ENCODE data around the gene ANXA10.
A peak's percentile ranks its signal among the peaks of the same experiment; 100 is the strongest.
"Not testable (repeated sequence)": the region's sequence is repeated elsewhere in the genome, so short reads cannot be mapped to it uniquely, and the experiment has no call there.

Gene ANXA10, protein sequence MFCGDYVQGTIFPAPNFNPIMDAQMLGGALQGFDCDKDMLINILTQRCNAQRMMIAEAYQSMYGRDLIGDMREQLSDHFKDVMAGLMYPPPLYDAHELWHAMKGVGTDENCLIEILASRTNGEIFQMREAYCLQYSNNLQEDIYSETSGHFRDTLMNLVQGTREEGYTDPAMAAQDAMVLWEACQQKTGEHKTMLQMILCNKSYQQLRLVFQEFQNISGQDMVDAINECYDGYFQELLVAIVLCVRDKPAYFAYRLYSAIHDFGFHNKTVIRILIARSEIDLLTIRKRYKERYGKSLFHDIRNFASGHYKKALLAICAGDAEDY

DNA sequence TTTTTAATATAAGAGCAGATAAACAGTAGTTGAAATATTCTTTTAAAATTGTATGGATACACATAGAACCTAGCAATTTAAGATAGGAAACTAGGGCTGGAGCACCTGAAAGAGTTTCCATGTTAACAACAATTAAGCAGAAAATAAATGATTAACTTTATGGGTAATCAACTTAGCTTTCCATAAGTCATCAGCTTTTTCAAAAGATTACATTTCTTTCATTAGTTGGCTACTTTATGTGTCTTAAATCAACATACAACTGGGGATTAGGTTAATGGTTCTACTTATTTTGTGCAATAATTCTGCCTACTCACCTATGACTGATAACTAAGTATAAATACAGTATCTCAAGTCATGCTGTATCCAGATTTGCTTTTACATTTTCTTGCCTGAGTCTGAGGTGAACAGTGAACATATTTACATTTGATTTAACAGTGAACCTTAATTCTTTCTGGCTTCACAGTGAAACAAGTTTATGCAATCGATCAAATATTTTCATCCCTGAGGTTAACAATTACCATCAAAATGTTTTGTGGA lies at the start of gene ANXA10:
Gene ANXA10 (plus strand): TSS at position 362 of the 537 bp plus-strand sequence. CDS start 164 bp downstream, at position 526.
- no peak for DNase-seq

DNA sequence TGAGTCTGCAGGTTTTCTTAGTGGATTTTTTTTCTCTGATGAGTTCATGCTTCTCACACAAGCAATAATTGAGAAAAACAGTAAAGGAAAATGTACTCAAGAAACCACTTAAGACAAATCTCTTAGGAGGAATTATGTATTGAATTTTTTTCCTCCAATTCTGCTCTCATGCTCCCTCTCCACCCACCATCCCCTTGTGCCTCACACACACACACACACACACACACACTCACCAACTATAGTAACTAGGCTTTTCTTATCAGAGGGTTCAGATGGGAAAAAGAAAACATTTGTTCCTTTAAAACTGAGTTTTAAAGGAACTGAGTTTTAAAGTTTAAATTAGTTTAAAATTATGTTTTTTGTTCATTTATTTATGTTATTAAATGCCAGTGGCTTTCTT lies 47.0 kb upstream of the ANXA10 start:
- no peak for DNase-seq

DNA sequence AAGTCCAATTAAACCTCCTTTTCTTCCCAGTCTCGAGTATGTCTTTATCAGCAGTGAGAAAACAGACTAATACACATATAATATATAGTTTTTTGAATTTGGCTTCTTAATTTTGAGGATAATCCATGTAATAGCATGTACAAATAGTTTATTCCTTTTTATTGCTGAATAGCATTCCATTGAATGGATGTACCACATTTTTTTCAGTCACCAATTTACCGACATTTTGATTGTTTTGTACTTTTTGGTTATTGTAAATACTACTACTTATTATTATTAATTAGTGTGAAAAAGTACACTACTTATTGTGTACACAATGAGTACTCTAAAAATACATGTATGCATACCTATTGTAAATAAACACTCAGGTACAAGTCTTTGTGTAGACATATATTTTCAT lies 42.3 kb upstream of the ANXA10 start:
- DNase-seq = no peak

DNA sequence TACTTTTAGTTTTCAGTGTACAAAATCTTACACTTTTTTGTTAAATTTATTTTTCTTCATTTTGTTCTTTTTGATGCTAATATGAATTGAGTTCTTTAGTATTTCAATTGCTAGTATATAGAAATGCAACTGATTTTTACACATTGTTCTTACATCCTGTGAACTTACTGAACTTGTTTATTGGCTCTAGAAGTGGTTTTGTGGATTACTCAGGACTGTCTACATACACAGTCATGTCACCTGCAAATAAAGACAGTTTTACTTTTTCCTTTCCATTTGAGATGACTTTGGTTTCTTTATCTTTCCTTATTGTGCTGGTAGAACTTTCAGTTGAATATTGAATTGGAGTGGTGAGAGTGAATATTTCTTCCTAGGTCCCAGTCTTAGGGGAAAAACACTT lies 40.8 kb upstream of the ANXA10 start:
- DNase-seq = no peak

DNA sequence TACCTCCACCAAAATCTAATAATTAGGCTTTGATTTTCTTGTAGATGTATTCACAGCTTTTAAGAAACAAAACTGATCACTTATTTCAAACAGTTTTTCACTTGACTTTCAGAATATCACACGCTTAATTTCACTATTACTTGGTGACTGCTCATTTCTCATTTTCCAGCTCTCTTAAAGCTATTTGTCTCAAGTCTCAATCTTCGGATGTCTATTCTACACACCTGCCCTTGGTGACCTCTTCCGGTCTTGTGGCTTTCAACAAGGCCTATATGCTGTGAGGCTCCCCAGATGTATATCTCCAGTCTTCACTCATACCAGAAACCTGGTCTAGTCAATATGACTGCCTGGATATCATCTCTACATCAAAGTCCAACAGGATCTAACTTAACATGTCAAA lies 34.9 kb upstream of the ANXA10 start:
- no peak for DNase-seq

DNA sequence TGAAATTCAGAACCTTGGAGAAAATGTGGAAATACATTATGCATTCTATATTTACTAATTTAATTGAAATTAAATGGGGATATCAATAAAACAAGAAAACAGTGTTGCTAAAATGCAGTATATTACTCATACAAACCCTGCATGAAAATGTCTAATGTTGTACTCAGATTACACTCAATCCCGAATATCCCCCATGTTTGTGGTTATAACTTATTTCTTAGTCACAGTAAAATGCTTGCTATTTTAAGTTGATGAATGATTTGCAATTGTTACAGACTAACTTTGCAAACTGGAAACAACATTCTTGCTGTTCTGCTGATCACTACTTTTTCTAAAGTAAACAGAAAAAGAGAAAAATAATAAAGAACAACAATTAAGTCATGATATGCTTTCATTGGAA lies 33.1 kb upstream of the ANXA10 start:
- no peak for DNase-seq

DNA sequence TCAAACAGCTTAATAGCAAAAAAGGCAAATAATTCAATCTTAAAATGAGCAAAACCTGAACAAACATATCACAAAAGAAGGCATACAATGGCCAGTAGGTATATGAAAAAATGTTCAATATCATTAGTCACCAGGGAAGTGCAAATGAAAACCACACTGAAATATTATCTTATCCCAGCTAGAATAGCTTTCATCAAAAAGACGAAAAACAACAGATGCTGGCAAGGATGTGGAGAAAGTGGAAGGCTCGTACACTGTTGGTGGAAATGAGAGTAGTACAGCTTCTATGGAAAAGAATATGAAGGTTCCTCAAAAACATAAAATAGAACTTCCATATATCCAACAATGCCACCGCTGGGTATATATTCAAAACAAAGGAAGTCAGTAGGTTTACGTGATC lies 29.3 kb upstream of the ANXA10 start:
- no peak for DNase-seq

DNA sequence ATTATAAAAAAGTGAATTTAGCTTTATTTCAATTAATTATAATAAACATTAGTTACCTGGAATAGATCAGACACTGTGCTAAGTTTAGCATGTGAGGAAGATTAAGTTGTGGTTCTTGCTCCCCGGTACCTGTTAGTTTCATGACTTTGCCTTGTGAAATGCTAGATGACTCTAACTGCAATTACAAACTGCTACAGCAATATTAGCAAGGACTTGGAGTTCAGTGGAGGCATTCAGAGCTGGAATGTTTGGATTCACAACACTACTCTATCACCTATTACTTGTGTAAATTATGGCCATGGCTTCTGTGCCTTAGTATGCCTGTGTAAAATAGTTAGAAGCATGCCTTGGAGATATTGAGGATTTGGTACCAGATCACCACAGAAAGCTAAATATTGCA lies 21.4 kb upstream of the ANXA10 start:
- no peak for DNase-seq

DNA sequence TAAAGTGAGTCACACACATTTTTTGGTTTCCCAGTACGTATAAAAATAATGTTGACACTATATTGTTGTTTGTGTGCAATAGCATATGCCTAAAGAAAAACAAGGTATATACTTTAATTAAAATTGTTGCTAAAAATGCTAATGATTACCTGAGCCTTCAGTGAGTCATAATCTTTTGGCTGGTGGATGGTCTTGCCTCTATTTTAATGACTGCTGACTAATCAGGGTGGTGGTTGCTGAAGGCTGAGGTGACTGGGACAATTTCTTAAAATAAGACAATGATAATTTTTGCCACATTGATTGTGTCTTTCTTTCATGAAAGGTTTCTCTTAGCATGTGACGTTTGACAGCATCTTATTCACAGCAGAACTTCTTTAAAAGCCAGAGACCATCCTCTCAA lies 21.0 kb upstream of the ANXA10 start:
- no peak for DNase-seq

DNA sequence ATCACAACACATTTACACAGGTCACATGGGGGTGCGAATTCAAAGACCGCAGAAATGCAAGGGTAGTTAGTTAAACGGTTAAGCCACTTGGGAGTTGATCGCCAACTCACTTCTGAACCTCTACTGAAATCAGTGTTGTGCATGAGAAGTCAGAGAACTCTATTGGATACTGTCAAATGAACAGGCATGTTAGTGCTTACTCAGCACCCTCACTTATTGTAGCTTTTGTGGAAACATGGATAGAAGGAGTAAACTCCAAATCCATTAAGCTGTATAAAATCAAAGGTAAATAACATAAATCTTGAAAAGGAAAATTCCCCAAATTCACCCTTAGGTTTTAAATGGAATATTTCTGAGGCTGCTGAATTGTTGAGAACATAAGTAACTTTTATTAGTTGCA lies 17.5 kb upstream of the ANXA10 start:
- DNase-seq = no peak

DNA sequence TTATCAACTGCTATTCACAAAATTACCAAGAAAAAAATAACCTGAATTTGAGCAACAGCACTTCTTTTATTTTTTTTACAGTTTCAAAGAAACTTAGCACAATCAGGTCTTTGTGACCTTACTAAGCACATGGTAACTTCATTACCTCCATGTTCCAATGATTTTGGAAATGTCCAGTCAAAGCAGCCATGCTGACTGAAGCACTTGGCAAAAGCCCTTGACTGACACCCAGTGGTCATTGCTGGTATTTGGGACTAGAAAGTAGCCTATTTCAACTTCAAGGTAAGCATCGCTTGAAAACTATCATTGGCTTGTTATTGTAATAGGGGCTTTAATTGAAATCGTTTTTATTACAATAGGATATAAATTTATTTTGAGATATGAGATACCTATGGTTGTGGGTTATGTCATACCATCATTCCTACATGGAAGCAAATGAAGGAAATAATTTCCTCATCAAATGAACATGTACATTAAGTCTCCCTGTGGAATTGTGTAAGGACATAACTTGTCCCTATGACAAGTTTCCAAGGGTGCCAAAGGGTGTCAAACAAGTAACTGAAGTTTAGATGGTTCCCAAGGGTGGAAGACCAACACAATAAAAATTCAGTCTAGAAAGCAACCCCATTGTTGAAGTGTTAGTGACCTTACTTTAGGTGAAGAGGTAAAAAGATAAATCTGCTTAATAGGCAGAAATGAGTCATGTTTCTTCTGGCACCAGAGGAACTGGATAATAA lies 15.2 kb upstream of the ANXA10 start:
- peak; percentile 42 for DNase-seq

DNA sequence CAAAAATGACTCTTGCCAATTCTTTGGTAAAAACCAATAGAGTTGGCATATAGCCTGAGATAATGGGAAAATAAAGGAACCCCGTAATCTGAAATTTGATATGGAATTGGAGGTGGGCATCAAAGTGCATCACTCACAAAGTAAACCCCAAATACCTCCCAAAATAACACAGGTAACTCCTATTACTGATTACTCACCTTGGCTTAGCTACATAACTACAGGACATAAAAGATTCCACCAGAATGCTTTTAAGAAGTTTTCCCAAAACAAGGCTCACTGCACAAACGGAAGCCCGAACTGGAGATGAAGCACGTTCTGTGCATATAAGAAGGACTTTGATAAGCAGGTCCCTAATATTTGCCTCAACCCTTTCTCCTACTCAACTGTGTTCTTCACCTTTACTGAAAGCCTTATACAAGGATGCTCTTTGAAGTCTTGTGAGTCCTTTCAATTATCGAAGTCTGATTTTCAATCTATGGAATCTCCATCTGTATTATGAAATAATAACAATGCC lies 14.6 kb upstream of the ANXA10 start:
- DNase-seq = no peak

DNA sequence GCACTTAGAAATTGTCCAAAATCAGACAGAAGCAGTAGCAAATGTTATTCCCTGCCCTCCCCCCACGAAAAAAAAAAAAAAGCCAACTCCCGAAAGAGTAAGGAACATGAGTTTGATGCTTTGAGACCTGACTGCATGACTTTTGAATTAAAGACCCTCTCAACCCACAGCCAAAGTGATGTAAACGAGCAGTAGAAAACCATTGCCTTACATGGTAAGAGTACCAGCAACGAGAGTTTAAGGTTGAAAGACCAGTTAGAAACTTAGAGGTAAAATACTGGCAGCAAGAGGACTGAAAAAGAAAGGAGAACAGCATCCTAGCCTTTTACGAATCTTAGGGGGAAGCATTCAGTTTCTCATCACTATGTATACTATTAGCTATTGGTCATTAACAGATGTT lies 10.0 kb upstream of the ANXA10 start:
- no peak for DNase-seq

DNA sequence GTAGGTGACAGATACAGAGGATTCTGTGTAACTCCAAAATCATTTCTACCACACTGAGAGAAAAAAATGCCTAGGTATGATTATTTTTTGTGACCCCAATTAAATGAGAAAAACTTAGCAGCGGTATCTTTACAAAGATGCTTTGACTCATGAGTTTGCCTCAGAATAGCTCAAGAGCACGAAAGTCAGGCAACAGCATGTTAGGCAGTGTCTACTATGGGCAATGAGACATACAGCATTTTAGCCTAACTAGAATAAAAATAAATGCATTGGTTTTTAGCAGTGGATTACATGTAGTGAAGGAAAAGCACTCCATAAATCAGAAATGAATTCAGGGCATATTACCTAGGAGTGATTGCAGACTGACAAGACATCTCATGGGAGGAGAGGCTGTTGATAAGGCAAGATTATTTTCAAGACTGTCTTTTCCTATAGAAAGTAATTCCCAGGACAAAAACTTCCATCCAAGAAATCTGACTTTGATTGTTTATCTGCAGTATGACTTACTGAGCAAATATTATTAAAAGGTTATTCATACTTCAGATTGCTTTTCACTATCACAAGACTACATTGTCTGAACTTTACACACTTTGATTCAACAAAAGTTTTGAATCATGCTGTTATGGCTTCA lies 3.6 kb downstream of the ANXA10 start:
- DNase-seq = no peak

DNA sequence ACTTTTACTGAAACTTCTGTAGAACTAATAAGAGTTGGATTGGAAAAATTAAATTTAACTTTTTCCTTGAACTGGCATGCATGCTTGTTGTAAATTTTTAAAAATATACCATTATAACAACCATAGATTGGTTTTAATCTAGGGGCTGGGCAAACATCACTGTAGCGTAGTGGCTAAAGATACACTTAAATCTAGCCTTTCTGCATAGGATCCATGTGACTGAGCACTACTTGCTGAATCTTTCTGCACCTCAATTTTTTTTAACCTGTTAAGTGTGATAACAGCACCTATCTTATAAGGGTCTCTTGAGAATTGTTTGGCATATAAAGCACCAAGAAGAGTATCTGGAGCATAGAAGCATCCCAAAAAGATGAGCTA lies 4.1 kb downstream of the ANXA10 start:
- DNase-seq = no peak

DNA sequence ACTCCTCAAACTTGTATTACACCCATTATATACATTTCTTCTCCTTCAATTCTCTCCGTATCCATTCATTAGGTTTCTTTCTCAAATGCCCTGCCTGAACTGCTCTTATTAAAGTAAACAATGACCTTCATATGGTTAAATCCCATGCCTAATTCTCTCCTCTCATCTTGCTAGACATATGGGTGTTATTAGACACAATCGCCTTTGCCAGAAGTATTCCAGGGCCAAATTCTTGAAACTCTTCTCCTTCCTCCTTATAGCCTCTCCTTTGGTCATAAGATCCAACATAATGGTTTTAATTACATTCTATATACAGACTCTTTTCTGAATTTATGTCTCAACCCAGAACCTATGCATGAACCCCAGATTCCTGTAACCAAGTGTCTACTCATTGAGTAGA lies 4.8 kb downstream of the ANXA10 start:
- DNase-seq = no peak

DNA sequence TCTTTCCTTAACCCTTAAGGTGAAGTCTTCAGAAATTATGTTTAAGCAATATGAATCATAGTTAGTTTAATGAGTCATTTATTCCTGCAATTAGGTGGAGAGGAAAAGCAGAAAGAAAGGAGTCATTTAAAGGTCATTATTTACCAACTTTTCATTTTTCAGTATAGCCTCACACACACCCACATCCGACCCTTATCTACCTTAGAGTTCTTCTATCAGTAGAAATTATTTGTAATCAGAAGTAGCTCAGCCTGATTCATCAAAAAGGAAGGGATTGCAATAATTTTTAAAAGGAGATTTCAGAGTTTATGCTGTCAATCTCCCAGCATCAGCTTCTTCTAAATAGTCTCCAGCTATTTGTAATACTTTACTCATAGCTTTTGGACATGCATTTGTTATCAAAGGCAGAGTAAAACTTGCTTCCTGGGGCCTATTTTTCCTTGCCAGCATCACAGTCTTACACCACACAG lies 5.9 kb downstream of the ANXA10 start:
- DNase-seq = no peak

DNA sequence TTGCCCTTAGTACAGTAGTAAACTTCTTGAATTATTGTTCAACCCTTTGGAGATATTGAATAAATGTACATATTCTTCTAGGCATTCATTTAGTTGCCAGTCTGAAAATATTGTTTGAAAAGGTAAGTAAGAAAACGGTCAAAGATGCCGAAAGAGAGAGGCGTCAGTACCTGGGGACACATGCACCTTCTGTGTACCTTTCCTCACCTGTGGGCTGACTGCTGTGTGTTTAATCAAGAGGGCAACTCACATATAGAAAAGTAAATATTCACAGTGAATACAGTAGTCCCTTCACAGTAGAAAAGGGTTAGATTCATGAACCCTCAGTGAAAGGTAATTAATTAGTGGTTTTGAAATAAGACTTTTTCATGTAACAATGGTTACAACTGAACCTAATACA lies 6.9 kb downstream of the ANXA10 start:
- DNase-seq = no peak

DNA sequence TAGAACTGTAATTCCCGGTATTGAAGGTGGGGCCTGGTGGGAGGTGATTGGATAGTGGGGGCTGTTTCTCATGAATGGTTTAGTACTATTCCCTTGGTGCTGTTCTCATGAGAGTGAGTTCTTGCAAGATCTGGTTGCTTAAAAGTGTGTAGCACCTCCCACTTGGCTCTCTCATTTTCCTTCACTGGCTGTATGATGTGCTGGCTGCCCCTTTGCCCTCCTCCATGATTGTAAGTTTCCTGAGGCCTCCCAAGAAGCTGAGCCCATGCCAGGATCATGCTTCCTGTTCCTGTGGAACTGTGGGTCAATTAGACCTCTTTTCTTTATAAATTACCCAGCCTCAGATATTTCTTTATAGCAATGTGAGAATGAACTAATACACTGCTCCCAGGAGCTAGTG lies 8.7 kb downstream of the ANXA10 start:
- DNase-seq = no peak

DNA sequence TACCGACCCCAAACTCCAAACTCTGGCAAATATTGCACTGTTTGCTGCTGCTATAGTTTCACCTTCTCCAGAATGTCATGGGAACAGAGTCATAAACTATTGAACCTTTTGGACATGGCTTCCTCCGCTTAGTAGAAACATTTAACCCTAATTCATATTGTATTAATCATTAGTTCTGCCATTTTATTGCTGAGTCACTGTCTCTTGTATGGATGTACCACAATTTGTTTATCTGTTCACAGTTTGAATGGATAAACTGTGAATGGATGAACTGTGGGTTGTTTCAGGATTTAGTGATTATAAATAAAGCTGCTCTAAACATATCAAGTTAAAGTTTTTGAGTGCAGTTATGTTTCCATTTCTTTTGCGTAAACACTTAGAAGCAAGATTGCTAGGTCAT lies 10.1 kb downstream of the ANXA10 start:
- no peak for DNase-seq

DNA sequence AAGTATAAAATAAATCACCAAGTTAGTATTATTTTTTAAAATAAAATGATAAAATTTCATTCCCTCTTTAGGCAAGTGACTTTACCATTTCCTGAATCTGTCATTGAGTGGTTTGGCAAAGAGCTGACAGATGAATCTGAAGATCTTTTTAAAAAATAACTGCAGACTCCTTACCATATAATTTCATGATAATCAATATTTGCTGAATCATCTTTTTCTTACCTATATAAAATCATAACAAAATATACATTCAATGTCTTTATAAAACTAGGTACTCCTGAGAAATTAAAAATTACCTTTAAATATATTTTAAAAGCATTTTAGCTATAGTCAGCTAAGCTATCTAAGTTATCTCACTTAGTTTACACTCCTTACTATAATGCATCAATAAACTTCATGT lies 17.2 kb downstream of the ANXA10 start:
- no peak for DNase-seq

DNA sequence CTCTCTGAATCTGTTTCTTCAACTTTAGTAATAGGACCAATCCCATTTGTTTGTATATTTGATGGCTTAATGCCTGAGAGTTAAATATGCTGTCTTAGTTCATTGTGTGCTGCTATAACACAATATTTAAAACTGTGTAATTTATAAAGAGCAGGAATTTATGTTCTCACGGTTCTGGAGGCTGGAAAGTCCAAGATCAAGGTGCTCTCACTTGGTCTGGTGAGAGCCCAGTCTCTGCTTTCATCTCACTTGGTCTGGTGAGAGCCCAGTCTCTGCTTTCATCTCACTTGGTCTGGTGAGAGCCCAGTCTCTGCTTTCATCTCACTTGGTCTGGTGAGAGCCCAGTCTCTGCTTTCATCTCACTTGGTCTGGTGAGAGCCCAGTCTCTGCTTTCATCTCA lies 20.7 kb downstream of the ANXA10 start:
- DNase-seq = not testable (repeated sequence)

DNA sequence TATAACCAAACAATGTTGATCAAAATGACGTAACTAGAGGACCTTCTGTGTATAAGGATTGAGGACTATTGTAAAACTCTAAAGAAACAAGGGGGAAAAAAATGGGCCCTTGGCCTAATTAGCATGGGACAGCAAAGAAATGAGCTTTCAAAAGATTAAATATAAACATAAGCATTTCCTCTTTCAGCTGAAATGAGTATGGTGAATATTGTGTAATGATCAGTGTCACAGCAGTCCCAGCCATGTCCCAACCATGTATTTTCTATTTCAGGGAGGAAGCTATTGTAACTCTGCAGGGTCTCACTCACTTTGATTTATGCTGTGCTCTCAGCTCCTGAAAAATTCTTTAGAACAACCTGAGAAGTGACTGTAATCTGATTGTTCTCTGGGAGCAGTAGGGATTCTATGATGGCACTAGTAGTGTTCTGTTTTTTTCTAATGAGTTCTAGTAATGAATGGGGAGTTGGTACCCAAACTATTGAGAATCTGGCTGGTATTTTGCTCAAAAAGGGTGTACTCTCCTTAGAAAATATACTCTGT lies 25.8 kb downstream of the ANXA10 start:
- DNase-seq = no peak

Measured in stimulated activated CD4-positive, alpha-beta T cell treated with anti-CD3 and anti-CD28 coated beads, Interleukin-4, amount 100 ng/mL, for 24 hours (primary cell).